HG02759 (cell line): ENCODE measurements around the gene COL13A1.

Experiments
- ATAC-seq: cut with Tn5 transposase; IDR thresholded peaks from one replicate; pipeline ENCODE4 v1.9.1; 2021; ENCODE audit warnings: mild to moderate bottlenecking, moderate library complexity; ENCODE audit not compliant: unreplicated experiment

Gene COL13A1

DNA sequence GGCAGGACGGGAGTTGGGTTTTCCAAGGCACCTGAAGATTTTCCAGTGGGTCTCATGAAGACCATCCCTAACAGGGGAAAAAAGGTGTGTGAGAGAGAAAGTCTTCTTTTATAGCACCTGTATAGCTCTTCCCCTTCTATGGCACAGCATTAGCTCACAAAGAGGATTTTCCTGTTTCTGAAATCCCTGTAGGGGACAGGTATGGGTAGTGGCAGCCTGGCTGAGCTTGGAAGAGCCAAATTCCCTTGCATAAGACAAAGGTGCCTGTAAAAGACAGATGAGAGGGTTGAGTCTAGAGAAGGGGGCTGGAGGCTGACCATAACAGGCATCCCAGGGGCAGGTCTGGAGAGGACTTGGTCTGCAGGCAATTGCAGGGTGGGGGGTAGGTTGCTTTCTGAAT is 63.7 kb downstream of the COL13A1 start:
- ATAC-seq: no peak

DNA sequence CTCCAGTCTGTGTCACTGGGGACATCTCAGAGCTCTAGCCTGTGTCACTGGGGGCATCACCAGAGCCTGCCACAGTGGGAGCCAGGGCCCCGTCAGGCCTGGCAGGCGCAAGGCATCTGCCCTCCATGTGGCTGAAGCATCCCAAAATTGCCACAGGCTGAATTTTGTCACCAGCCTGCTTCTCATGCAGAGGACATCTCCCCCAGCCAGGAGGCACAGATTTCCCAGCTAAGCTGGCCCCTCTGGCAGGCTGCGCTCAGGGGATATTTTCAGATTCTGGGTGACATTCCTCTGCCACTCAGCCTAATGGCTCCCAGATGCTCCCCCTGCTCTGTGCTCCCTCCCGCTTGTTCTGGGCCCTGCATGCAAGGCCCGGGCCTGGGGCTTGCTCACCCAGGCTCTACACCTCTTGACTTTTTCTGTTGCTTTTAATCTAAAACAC is 64.6 kb downstream of the COL13A1 start:
- ATAC-seq: no peak

DNA sequence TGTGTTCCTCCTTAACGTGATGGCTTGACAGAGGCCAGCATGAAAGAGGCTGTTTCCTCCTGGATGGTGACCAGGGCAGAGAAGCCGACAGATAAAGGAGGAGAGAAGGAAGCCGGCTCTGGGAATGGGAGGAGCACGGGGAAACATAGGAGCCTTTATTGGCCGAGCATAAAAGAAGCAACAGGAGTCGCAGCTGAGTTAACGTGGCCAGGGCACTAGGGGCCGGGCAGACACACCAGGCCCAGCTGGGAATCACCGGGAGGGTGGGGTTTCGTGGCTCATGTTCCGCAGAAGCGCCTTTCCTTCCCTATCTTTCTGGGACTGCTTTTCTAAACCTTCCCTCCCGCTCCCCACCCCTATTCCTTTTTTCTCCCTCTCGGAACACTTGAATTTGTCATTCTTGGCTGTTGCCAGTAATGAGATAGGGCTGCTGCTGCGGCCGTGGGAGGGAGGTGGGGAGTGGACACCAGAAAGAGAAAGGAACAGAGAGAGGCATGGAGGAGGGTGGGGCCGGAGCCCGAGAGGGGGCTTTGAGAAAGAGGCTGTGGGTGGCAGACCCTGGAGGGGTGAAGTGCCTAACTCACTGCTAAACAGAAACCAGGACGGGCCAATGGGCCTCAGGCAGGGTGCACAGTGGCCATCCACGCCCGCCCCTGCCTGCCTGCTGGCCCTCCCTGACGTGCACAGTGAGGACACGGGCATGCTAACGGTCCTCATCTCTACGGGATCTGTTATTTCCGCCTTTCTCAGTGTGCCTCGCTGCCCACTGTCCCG is 65.2 kb downstream of the COL13A1 start:
- ATAC-seq: no peak

DNA sequence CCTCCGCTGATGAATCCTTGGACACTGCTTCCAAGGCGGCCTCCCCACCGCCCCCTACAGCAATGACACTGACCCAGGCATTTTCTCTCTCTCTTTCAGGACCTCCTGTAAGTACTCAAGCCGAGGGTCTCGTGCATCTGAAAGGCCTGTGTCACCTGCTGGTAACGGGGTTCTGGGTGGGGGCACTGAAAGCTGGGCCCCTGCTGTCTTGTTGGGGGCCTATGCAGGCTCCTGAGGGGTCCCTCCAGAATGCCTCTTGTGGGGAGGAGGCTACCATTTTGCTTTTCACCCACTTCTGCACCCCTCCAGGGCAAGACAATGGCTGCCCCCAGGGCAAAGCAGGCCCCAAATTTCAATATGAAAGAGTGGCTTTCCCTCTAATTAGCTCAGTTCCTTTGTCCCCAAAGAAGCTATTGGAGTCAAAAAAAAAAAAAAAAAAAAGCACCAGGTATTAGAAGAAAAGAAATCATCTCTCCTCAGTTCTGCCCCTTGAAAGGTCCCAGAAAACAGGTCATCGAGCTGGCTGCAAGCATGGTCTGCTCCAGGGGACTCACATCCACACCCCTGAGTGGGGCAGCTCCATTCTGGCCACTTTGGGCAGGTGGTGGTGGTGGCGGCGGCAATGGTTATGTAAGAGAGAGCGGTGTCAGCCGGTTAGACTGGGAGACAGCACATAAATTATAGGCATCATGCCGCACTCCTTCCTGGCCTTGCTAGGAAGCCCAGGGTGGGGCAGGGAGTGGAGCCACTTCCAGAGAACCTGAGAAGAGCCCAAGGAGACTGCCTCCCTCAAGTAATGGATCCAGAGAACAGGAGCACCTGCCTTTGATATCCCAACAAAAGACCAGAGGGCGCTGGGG is 66.2 kb downstream of the COL13A1 start:
- ATAC-seq: no peak

DNA sequence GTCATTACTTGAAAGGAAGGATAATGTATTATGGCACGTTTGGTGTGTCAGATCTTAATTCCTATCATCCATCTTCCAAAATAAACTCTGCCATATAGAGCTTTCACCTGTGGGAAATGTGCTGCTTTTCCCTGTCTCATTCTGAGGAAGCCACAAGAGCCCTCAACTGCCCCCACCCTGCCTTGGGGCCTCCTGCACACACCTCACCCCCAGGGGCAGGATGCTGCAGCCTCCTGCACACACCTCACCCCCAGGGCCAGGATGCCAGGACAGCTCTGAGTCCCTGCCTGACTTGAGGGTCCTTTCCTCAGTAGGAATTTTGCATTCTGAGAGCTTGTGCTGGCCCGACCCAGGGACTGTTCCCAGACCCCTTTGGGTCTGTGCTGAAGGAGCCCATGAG is 67.1 kb downstream of the COL13A1 start:
- ATAC-seq: no peak

DNA sequence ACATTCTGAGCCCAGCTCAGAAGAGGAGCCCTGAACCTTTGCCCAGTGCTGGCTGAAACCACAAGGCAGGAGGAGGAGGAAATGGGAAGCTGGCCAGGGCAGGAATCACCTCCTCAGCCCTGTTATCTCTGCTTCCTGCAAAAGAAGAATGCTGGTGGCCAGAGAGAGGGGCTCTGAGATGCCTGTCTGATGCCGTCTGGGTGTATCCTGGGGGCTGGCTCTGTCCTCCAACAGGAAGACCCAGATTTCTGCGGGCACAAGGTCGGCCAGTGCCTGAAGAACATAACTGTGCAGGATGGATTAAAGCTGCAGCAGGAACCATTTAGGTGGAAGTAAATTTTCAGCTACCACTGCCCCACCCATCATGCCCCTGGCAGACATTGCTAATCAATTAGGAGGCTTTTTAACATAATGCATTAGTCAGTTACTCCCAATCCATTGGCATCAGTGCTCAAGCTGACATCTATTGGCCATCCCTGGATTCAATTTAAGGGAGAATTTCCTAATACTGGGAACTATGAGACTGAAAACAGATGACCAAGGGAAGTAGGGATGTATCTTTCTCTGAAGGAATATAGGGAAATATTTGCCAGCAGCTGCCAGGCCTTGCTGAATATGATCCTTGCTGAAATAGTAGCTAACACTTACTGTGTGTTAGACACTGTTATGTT is 67.7 kb downstream of the COL13A1 start:
- no peak for ATAC-seq

DNA sequence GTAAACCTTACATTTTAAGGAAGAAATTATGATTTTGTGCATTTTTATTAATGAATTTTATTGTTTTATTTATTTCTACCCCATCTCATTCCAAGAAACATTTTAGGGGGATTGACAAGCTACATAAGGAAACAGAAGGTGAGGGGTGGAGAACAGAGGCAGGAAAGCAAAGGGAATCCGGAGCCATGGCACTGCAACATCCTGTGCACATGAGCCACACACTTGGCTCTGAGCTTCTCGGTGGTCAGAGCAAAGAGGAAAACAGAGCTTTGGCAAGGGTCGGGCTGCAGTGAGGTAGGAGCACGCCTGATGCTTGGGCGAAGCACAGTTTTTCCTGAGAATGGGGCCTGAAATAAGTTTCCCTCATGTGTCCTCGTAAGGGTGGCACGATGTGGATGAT is 68.9 kb downstream of the COL13A1 start:
- ATAC-seq: no peak

DNA sequence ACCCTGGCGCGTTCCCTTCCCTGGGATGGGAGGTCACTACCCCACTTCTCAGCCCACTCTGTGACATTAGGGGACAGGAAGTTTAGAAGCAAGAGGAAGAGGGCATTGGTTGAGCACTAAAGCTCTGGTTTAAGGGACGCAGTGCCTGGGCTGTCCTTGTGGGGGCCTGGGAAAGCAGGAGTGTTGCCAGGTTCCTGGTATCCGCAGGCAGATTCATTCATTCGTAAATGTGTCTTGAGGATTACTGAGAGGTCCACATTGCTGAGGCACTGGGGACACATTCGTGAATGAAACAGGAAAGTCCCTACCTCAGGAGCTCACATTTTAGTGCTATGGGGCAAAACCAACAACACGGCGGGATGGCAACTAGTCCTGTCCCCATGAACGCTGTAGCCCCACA is 69.4 kb downstream of the COL13A1 start:
- ATAC-seq: no peak

DNA sequence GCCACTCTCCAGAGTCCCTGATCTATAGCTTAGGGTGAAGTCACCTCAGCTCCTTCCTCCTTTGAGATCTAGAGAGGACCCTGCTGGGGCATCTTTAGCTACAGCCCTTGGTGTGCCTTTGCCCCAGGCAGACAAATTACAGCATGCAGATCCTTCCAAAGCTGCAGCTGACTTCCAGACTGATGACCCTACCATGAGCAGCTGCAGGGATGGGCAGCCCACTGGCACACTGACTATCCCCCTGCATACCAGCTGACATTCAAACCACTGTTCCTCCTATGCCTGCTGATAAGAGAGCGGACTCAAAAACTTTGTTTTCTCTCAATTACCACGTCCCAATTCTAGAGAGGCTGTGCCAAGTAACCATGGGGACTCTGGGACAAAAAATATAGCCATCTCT is 70.6 kb downstream of the COL13A1 start:
- ATAC-seq: no peak

DNA sequence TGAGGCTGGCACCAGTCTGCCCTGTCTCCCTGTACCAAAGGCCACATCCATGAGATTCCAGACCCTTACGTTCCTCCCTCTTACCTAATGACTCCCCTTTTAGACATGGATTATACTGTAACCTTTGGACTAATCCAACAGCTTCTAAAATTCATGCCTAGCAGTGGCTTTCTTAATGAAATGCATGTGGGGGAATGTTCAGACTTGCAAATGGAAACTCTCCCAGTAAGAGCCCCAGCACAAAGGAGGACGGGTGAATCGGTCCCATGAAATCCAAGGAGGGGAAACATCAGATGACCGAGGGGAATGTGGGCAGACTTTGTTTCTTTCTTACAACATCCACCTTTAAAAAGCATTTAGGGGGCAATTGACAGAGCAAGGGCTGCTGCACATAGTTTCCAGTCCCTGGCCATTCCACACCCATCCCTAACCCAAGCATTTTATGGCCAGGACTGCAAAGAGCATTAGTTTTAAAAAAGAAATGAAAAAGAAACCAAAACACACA is 71.5 kb downstream of the COL13A1 start:
- ATAC-seq: no peak

DNA sequence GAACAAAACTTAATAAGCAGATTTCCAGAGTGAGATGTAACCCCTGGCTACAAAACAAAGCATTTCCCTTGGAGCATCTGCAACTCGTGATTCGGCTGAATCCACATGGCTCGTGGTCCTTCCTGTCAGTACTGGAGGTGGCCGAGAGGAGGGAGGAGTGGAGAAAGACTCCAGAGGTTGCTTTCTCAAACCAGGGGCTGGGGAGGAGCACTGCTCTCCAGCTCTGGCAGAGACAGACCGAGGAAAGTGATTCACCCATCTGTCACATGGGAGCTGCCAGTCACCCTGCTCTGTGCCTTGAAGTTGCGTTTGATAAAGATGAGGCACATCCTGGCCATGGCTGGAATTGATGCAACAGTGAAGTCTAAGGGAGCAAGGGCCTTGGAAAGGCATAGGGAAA is 72.7 kb downstream of the COL13A1 start:
- no peak for ATAC-seq

DNA sequence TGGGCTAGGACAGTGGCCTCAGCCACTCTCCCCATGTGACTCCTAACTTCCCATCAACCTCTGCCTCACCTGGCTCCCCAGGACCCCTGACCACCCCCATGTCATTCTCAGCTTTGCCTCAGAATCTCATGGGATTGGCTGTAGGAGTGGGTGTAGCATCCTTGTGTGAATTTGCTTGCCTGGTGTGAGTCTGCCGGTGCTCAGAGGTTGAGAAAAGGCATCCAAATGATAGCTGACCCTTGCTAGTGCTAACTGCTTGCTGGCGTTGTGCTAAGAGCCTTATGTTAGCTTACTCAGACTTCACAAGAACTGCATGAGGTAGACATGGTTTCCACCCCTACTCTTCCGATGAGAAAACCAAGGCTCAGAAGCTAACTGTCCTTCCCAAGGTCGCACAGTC is 74.2 kb downstream of the COL13A1 start:
- ATAC-seq: no peak

DNA sequence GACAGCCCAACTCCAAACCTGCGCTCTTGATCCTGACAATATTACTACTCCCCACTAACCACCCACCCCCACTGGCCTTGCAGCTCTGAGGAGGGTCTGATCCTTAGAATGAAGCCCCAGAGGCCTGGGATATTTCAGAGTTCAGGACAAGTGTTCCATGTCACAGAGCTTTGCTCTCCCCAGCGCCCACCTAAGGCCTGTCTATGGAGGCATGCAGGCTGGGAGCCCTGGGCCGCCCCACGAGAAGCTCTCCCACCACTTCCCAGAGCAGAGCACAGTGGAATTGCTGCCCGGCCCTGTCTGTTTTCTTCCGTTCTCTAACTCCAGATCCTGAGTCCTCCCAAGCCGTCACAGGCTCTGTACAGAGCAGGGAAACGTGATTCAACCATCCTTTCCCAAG is 74.6 kb downstream of the COL13A1 start:
- no peak for ATAC-seq

DNA sequence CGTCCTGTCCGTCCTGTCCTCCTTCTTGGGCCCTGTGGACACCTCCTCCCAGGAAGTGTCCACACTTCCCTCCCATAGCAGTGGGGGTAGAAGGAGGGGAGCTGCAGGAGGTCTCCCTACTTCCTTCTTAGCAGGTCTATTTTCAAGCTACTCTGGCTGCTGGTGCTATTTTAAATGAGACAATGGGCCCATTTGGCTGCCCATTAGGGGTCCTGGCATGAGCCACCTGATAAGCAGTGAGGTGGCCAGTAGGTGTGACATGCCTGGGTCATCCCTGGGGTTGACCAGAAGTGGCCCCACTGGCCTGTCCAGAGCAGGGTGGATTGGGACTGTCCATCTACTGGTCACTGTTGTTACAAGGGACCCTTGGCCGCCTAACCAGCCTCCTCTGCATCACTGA is 75.2 kb downstream of the COL13A1 start:
- no peak for ATAC-seq

DNA sequence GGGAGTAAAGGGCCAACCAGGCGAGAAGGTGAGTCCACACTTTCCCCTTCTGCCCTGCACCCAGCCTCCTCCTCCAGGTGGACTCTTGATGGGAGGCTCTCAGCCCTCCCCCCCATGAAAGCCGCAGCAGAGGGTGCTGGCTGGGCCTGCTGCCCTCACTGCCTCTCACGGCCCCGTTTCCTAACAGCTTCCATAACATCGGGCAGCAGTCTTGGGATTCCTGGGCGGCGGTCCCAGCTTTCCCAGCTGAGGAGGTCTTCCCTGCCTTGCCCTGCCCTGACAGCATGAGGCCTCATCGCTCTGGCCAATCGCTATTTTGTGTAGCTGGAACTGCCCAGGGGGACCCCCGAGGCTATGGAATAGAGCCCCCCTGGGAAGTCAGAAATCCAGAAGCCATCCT is 76.3 kb downstream of the COL13A1 start:
- ATAC-seq: no peak

DNA sequence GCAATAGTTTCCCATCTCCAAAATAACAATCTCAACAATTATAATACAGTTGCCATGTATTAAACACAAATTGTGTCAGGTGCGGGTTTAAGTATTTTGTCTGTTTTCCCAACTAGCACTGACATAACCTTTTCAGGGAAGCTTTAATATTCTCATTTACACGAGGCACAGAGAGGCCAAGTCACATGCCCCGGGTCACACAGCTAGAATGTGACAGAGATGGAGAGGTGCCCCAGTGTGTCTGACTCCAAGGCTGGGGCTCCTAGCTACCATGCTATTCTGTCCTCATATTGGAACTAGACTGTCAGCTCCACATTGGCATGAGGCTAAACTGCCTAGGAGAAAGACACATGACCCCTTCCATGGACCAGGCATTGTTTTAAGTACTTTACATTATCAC is 77.2 kb downstream of the COL13A1 start:
- ATAC-seq: no peak

DNA sequence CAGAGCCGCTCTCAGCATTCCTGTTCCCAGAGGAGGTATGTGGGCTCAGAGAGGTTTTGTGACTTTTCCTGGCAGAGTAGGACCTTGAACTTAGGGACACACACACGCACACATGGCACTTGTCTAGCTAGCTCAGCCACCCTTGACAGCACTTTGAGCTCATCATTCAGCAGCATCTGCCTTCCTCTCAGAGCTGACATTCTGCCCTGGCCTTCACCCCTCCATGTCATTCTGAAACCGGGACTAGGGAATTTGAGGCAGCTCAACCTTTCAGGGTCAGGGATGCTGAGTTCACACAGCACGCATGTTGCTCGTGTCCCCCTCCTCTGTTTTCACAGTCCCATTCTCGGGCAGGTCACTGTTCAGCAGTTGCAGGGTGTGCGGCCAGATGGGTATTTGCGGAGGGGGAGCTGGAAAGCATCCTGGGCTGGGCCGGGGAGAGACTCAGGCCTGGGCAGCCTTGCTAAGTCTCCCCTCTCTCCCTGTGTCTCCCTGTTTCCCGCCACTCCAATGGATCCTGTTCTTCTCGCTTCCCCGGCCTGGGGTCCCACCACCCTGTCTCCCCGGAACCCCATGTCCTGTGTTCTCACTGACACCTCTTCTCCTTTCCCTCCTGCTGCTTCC is 78.0 kb downstream of the COL13A1 start:
- ATAC-seq: no peak

DNA sequence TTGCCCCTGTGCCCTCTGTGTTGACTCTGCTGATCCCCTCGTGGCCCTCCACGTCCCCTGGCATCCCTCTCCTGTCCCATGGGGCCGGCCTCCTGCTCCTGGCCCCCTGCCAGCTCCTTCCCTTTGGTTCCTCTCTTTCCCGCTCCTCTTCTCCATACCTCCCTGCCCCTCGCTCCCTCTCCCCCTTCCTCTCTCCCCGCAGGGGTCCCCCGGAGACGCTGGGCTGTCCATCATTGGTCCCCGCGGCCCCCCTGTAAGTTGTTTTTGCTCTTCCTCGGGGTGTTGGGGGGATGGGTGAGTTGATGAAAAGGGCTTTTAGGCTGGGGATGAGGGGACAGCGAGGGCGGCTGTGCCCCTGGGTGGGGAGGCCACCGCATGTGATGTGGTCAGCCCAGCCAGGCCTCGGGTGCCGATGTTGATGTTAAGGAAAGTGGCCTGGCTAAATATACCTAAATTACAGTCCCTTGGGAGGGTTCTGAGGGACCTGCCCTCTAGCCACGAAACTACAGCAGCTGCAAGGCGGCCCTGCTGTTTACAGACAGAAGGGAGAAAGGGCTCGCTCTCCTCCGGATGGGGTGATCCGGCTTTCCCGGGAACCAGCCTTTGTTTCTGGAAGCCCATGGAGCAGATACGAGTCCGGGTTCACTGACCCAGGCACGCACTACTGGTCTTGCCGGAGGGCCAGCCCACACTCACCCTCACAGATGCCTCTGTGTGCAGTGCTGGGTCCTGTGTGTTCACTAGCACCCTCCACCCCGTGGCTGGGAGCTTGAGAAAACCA is 78.8 kb downstream of the COL13A1 start:
- no peak for ATAC-seq

DNA sequence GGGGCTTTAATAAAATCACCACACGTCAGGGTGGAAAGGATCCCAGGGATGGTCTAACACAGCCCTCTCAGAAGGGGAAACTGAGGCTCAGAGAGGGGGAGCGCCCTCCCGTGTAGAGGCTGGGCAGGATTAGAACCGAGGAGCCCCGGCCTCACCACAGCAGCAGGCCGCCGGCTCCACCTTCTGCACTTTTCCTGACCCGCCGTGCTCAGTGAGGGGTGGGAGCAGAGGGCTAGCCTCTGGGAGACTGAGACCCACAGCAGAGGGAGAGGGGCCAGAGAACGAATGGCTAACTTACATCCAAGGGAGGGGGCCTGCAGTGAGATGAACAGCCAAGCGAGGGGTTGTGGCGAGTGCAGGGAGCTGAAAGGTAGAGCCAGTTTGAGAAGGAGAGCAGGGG is 79.5 kb downstream of the COL13A1 start:
- no peak for ATAC-seq

DNA sequence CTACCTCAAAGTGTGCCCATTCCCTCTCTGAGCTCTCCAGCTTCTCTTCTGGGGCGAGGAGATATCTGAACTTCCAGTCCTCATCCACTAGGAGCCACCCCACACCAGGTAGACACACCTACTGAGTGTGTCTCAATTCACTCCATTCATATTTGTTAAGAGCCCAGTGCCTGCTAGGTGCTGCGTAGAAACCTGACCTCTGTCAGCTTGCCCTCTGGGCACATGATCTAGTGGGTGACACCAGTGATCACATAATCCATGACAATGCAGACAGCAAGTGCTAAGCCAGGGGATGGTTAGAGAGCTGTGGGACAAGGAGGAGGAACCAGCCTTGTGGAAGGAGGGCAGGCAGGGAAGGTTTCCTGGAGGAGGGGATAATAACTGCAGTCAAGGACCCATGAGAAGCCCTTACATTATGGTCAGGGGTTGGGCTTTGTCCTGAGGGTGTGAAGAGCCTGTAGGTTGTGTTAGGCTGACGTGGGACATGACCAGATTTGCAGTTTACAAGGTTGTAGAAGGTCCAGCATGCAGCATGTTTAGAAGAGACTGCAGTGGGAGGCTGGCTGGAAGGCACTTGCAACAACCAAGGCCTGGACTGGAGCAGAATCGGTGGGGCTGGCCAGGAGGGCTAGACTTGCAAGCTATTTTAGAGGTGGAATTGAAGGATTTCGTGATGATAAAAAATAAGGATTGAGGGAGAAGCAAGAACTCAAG is 81.8 kb downstream of the COL13A1 start:
- ATAC-seq: no peak
